ENCODE measurements around the gene MRPS23. TPM values are rescaled to one million over a fixed set of nuclear protein-coding genes. Genes with fewer than 3 reads are reported as not detected.

The MRPS23 gene
- total and polyA plus RNA-seq, 2 of the 4 experiments (the other 2 are of a cell fraction): 23.5 to 37.3 TPM

- Histone ChIP-seq H2BK120ac (ENCODE audit: low read depth, low read length) (peak overlapping the region; percentile 75), H3K4ac (ENCODE audit: low read depth, low read length) (peak overlapping the region; percentile 92), H3K27ac (ENCODE audit: insufficient read depth, low read length) (peak overlapping the region; percentile 85), H3K4me3 (ENCODE audit: insufficient read depth, low read depth, low read length) (no peak overlapping the region), H3K18ac (ENCODE audit: low read depth, low read length) (peak overlapping the region; percentile 26; the same call in 1 of the 2 replicates), H3K79me1 (ENCODE audit: low read depth in 1 of 2, low read length in 2 of 2) (peaks cover 55 to 79% of the 10 kb centered on the region in 2 experiments), H2AK9ac (replicated peaks; ENCODE audit: low read depth, low read length, poor library complexity) (peak overlapping the region; percentile 80), H3K9me1 (ENCODE audit: insufficient read depth, low read length) (peaks cover 34% of the 10 kb centered on the region), H3K9me3 (ENCODE audit: control insufficient read depth, insufficient read depth, low read length) (no peaks in the 10 kb centered on the region), H2BK5ac (ENCODE audit: low read depth, low read length, poor library complexity, severe bottlenecking) (peak overlapping the region; percentile 68), H3K4me1 (ENCODE audit: control insufficient read depth, insufficient read depth, low read length) (peaks cover 35% of the 10 kb centered on the region), H2AK5ac (ENCODE audit: low read depth, low read length) (peak overlapping the region; percentile 97), H2BK15ac (ENCODE audit: low read depth, low read length) (peak overlapping the region; percentile 70; the same call in 1 of the 3 replicates), H4K8ac (ENCODE audit: low read depth in 2 of 2, low read length in 2 of 2) (peak overlapping the region; percentile 77 to 90), H3K14ac (replicated peaks; ENCODE audit: low read depth, low read length) (peak overlapping the region; percentile 78), H4K5ac (ENCODE audit: low read depth, low read length) (peak overlapping the region; percentile 54), H3K23ac (ENCODE audit: low read depth, low read length) (peak overlapping the region; percentile 86), H2BK20ac (ENCODE audit: low read depth, low read length) (peak overlapping the region; percentile 32), H3K56ac (ENCODE audit: extremely low read depth, insufficient read depth, low read length) (0 out of 2 replicates have a peak overlapping the region, but pooled peaks have one; percentile 14), H2AFZ (replicated peaks; ENCODE audit: low read length, poor library complexity) (peak overlapping the region; percentile 79), H3K9ac (ENCODE audit: low read depth, low read length) (peak overlapping the region; percentile 58), H3K4me2 (ENCODE audit: low read depth, low read length) (peak overlapping the region; percentile 18), H3K27me3 (ENCODE audit: control insufficient read depth, insufficient read depth, low read length) (no peaks in the 10 kb centered on the region), H4K91ac (ENCODE audit: insufficient read depth, low read depth, low read length) (peak overlapping the region; percentile 86), H3K36me3 (ENCODE audit: control insufficient read depth, insufficient read depth, low read length) (no peaks in the 10 kb centered on the region), H4K20me1 (ENCODE audit: insufficient read depth, low read length) (no peaks in the 10 kb centered on the region)
- WGBS, 2 experiments (ENCODE audit: extremely low coverage in 2 of 2, insufficient read length in 1 of 2): no CpG with 5 or more reads among the region's 9 CpGs
- in situ Hi-C loops (cut with MboI; ENCODE audit: low sequenced_read_pairs) (no loop called here), dilution Hi-C loops (cut with HindIII; ENCODE audit: low sequenced_read_pairs, unreplicated experiment) (no loop called here), intact Hi-C loops (cut with micrococcal nuclease) (no loop called here)
- DNase-seq (peak; percentile 49), ATAC-seq (ENCODE audit: low read depth) (peak; percentile 85)
- ChIA-PET POLR2A (ENCODE audit: unreplicated experiment) (interaction anchor here (0.7 to 0.8 kb wide), 2 partner anchors 20 to 29 kb away, joined by 3 to 5 read pairs; no protein-coding TSS in a partner anchor), CTCF (interaction anchor here (1.0 to 1.2 kb wide), 2 partner anchors 40 to 49 kb away, joined by 3 to 5 read pairs; no protein-coding TSS in a partner anchor)
- no TSS peak for BruUV-seq (replicated peaks)
- TF ChIP-seq SMC3 (IDR thresholded peaks at IDR 0.05; ENCODE audit: low read depth, low read length) (no peak), RAD21 (IDR thresholded peaks at IDR 0.05; ENCODE audit: low read length) (0 out of 2 replicates have a peak, but pooled peaks have one; percentile 16)
These were observed 48.9 kb upstream of the MRPS23 start for GRCh38 chr17:57898487-57899311.

All from IMR-90 (cell line).